Measurements from ENCODE around the gene MS4A12.
A peak's percentile ranks its signal among the peaks of the same experiment; 100 is the strongest.
"Not testable (repeated sequence)": the region's sequence is repeated elsewhere in the genome, so short reads cannot be mapped to it uniquely, and the experiment has no call there.

The MS4A12 gene

GRCh38 chr11:60492488-60493009, at the start of gene MS4A12:
Gene MS4A12, plus strand, starts transcription at chr11:60492778. Its CDS starts 4,541 bp downstream, at chr11:60497319.
- DNase-seq = no peak

GRCh38 chr11:60447070-60447469, 45.5 kb upstream of the MS4A12 start:
- no peak for DNase-seq

- DNase-seq = no peak
Observed at GRCh38 chr11:60447846-60448245, 44.7 kb upstream of the MS4A12 start.

- DNase-seq = not testable (repeated sequence)
Observed at GRCh38 chr11:60451185-60451584, 41.4 kb upstream of the MS4A12 start.

- no peak for DNase-seq
Observed at GRCh38 chr11:60454212-60454611, 38.4 kb upstream of the MS4A12 start.

- peak; percentile 36 for DNase-seq
Observed at GRCh38 chr11:60455531-60456042, 37.0 kb upstream of the MS4A12 start, which contains the start of gene MS4A1. Gene MS4A1, plus strand, starts transcription at chr11:60455847. Its CDS starts 6,528 bp downstream, at chr11:60462375.

GRCh38 chr11:60457576-60457975, 35.0 kb upstream of the MS4A12 start:
- DNase-seq = no peak

GRCh38 chr11:60459345-60459744, 33.2 kb upstream of the MS4A12 start:
- no peak for DNase-seq

- no peak for DNase-seq
Observed at GRCh38 chr11:60468829-60469228, 23.7 kb upstream of the MS4A12 start.

- DNase-seq = no peak
Observed at GRCh38 chr11:60469723-60470122, 22.9 kb upstream of the MS4A12 start.

GRCh38 chr11:60477035-60477445, 15.5 kb upstream of the MS4A12 start:
- no peak for DNase-seq

- no peak for DNase-seq
Observed at GRCh38 chr11:60482361-60482760, 10.2 kb upstream of the MS4A12 start.

GRCh38 chr11:60485987-60486386, 6.6 kb upstream of the MS4A12 start:
- DNase-seq = peak; percentile 30

- DNase-seq = no peak
Observed at GRCh38 chr11:60493454-60493853, 876 bp downstream of the MS4A12 start.

GRCh38 chr11:60498399-60498798, 5.8 kb downstream of the MS4A12 start:
- no peak for DNase-seq

- DNase-seq = no peak
Observed at GRCh38 chr11:60498853-60499252, 6.3 kb downstream of the MS4A12 start.

GRCh38 chr11:60500276-60500910, 7.8 kb downstream of the MS4A12 start:
- DNase-seq = no peak

- DNase-seq = no peak
Observed at GRCh38 chr11:60502221-60502775, 9.7 kb downstream of the MS4A12 start.

GRCh38 chr11:60504219-60504905, 11.8 kb downstream of the MS4A12 start:
- DNase-seq = peak; percentile 16

- DNase-seq = not testable (repeated sequence)
Observed at GRCh38 chr11:60509609-60510008, 17.0 kb downstream of the MS4A12 start.

GRCh38 chr11:60510209-60510608, 17.6 kb downstream of the MS4A12 start:
- not testable (repeated sequence) for DNase-seq

- DNase-seq = no peak
Observed at GRCh38 chr11:60511393-60511792, 18.8 kb downstream of the MS4A12 start.

GRCh38 chr11:60512651-60513225, 20.2 kb downstream of the MS4A12 start:
- DNase-seq = no peak

Data from CD4-positive, alpha-beta T cell treated with Interleukin-17A for 1 hour (primary cell).